ENCODE data around the gene LPO.

The LPO gene

DNA sequence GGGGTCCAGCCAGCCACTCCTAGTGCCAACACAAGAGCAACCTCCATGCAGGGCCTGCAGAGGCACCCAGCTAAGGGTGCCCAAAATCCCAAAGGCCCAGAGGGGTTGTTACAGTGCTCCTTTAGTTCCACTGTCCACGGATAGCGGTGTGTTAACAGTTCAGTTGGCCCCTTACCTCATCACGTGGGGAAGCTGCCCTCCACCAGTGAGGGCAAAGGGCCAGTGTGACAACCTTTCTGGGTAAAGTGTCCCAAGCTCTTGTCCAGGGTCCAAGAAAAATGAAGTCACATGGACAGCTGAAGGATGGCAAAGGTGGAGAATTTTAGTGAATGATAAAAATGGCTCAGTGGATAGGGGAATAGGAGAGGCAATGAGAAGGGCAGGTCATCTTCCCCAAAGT is 10.7 kb upstream of the LPO start:
- H3K4me3 ChIP-seq (ENCODE audit: low read depth, low read length), result no peak overlapping the region
- no peak for DNase-seq (ENCODE audit: low read depth)

DNA sequence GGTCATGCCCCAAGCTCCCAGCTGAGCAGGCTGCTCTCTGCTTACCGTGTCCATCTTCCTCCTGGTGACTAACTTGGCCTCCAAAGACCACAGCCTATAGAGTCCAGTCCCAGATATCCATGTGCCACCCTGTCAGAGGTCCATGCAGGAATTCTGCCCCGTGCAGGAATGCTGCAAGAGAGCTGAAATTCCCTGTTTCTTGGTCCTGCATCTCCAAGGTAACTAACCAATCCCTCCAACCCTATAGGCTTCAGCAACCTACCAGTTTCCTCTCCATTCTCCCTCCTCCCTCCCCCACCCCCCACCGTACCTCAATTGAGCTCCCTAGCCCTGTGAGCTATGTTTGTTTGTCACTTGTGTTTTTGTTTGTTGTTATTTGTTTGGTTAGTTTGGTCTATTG is 9.7 kb upstream of the LPO start:
- H3K4me3 ChIP-seq (ENCODE audit: low read depth, low read length), result no peak overlapping the region
- DNase-seq (ENCODE audit: low read depth), result no peak

DNA sequence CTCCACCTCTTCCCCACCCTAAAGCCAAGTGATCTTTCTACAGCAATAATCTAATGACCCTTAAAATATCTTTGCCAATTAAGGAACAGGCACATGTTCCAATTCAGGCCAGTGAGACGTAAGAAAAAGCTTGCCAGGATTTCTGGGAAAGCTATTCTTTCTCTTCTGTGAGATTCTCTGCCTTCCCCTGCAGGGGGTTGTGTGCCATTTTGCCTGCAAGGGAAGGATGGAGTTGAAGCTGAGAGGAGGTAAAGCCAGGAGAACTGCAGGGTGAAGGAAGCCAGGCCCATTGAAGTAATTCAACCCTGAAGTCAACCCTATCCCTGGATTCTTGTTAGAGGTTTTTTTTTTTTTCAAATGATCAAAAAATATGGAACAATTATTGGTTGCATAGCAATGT is 9.0 kb upstream of the LPO start:
- H3K4me3 ChIP-seq (ENCODE audit: low read depth, low read length), result no peak overlapping the region
- DNase-seq (ENCODE audit: low read depth), result no peak

DNA sequence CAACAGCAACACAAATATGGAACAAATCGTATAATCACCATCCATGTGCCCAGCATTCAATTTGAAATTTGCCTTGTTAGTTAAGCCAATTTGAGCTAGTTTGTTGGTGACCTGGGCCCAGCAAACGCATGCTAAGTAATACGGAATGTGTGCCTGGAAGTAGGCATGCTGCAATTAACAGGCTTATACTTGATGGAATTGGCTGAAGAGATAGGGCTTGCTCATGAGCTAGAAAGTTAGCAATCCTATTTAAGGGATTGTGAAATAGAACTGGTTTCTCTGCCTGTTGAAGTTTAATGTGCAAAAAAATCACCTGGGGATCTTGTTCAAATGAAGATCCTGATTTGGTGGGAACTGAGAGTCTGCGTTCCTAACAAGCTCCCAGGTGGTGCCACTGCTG is 8.5 kb upstream of the LPO start:
- DNase-seq (ENCODE audit: low read depth), result no peak
- H3K4me3 ChIP-seq (ENCODE audit: low read depth, low read length), result no peak overlapping the region

DNA sequence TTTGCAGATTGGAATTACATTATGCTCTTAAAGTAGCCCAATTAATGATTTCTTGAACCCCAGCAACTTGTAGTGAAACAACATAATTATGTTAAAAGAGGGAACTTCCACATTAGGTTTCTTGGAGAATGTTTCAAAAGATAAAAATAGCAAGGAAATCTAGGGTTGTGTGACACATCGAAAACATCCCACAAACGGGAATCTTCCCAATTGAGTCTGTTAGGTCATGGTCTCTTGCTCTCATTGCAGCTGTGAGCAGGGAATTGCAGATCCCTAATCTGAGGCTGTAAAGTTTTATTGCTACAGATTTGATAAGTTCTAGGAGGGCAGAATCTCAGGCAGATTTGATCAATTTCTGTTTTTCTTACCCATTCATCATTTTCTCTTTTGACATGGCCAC is 6.7 kb upstream of the LPO start:
- DNase-seq (ENCODE audit: low read depth), result peak; percentile 39
- H3K4me3 ChIP-seq (ENCODE audit: low read depth, low read length), result no peak overlapping the region

DNA sequence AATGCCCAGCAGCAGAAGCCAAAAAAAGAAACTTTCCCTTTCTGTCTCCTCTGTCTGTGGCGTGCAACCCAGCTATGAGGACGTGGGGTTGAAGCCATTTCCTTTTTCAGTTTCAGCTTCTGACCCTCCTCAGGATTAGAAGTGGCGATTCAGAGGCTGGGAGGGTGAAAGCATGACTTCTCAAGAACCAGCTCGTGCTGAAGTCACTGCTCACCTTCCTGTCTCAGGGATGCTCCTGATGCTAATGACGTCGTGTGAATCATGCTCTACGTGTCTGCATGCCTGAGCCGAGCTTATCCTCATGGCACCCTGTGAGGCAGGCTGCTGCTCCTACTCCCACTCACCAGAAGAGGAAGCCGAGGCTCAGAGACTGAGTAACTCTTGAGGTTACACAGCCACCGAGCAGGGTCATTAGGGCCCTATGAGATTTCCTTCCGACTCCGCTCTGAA is 5.7 kb upstream of the LPO start:
- no peak overlapping the region for H3K4me3 ChIP-seq (ENCODE audit: low read depth, low read length)
- peak; percentile 87 for DNase-seq (ENCODE audit: low read depth)

DNA sequence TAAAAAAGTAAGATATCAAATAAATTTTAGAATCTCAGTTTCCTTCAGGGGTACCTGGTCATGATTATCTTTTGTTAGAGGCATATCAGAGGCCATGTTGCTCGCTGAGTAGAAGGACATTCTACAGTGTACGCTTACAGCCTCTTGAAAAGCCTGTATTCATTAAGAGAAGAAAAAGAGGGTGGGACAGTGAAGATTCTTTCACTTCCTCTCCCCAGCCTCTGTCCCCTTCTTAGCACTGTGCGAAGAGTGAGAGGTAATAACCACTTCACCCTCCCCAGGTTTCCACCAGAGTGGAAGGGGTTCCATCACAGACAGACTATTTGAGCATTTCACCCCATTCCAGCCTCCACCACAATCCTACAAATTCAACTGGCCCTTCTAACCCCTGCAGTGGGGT is 4.8 kb upstream of the LPO start:
- DNase-seq (ENCODE audit: low read depth), result no peak
- no peak overlapping the region for H3K4me3 ChIP-seq (ENCODE audit: low read depth, low read length)

DNA sequence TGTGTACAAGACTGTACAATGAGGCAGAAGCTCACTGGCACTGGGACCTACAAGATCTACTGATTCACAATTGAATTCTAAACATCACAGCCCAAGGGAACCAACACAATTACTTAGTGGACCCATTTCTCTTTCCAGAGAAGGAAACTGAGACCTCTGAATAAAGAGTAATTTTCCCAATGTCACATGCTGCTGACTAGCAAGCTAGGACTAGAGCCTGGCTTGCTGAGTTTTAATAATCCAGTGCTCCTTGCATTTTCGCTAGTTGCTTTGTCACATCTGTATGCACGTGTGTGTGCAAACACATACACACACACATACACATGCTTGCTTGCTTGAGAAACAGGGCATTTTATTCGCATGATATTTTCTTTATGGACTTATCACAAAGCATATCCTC is 3.9 kb upstream of the LPO start:
- no peak overlapping the region for H3K4me3 ChIP-seq (ENCODE audit: low read depth, low read length)
- no peak for DNase-seq (ENCODE audit: low read depth)

DNA sequence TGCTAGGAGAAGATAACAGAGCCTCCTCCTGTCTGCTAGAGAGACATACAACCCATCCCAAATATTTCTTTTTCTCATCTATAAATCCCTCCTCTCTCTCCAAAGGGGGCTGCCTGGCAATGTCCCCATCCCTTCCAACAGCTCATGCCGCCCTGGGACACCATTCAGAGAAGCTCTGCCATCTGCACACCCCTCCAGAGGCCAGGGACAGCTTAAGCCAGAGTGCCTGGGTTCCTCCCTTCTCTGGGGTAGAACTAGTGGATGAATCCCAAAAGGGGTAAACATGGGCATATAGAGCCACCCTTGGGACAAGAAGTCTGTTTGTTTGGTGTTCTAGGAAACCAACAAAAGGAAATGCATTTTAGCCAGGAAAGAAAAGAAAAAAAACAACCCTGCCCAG is 2.6 kb upstream of the LPO start:
- no peak overlapping the region for H3K4me3 ChIP-seq (ENCODE audit: low read depth, low read length)
- no peak for DNase-seq (ENCODE audit: low read depth)

DNA sequence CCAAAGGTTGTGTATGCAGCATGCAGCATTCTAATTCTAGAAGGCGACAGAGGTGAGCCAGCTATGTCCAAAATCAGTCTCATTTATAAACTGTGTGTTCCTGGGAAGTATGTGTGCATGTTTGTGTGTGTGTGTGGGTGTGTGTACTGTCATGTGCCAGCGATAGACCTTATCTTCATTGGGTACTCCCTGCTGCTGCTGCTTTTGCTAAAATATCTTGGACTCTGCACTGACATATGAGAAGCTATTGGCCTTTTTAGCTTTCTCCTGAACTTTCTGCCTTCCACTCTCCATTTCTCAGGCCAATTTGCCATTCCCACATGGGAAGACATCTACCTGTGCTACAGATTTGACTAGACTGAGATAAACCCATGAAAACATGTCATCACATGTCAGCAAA is 2.0 kb upstream of the LPO start:
- DNase-seq (ENCODE audit: low read depth), result no peak
- no peak overlapping the region for H3K4me3 ChIP-seq (ENCODE audit: low read depth, low read length)

DNA sequence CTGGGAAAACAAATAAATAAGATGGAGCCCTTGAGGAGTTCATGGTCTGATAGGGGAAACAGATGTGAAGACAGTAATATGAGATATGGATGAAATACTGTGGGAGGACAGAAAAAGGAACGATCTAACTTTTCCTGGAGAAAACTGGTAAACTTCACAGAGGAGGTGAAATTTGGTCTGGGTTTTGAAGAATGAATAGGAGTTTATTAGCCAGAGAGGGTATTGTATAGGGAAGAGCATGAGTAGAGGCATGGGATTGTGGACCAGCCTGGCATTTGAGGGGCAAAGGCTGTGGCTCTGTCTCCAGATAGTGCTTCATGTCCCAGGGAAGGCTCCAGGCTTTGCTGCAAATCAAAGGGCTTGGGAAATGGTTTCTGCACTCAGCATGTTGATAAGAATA is 1.6 kb downstream of the LPO start:
- no peak for DNase-seq (ENCODE audit: low read depth)
- no peak overlapping the region for H3K4me3 ChIP-seq (ENCODE audit: low read depth, low read length)

DNA sequence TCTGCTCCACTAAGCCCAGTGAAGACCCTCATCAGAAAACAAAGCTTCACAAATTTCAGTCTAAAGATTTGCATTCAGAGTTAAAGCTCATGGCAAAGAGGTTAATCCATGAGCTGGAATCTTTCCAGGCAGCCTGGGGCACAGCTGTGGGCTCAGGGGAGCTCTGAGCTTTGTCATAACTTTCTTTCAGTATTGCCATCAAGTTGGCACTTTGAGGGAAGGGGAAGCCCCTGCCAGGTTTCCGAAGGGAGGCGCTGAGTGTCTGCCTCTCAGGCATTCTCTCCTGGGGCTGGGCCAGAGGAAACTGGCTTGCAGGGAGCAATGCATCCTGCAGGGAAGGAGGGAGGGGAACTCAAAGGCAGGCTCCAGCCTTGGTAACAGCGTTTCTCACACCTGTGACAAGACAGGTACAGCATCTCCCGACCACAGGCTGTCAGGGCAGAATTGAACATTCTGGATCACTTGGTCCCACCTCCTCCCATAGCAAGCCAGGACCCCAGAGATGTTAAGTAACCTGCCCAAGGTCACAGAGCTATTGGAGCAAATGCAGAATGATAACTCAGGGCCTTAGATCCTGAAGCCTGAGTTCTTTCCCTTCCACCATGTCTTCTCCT is 3.9 kb downstream of the LPO start:
- H3K4me3 ChIP-seq (ENCODE audit: low read depth, low read length), result no peak overlapping the region
- DNase-seq (ENCODE audit: low read depth), result no peak

DNA sequence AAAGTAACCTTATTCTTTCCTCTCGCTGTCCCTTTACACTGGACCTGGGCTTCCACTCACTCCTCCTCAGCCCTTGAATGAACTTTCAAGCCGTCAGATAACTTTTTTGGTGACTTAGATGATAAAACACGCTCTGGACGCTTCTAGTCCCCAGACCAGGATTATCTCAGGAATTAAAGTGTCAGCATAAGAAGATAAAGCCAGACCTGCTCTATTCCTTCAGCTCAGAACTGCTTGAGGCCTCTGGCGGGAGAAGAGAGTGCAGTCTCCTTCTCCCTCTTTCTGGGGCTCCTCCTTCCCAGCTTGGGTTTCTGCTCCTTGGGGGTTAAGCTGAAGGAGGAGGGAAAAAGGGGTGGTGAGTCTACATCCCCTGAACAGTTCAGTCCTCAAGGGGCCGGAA is 6.6 kb downstream of the LPO start:
- no peak for DNase-seq (ENCODE audit: low read depth)
- no peak overlapping the region for H3K4me3 ChIP-seq (ENCODE audit: low read depth, low read length)

DNA sequence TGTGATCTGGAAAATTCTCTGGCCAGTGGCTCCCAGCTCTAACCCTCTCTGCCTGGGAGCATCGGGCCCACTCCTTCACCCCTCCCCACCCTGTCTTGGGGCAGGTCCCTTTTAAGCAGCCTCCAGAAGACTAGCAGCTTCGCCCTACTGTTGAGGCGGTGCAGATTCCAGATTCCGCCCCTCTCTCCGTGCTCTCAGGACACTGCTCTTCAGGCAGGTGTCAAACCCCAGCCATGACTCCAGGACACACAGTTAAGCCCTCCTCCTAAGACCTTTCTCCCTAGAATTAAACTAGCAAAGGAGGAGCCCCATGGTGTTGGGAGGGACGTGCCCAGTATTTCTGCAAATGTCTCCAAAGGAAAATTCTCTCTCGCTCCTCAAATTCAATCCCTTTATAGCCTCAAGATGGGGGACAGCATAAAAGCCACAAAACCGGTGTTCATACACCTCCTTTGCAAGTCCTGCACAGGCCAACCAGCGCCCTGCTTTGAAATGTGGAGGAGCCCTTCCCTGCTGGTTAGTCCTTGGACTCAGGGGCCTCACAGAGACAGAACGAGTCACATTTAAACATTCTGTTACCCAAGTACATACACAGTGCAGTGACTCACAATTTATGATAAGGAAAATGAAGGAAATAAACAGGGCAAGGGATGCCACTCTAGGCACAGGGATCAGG is 7.2 kb downstream of the LPO start:
- no peak for DNase-seq (ENCODE audit: low read depth)
- H3K4me3 ChIP-seq (ENCODE audit: low read depth, low read length), result no peak overlapping the region

DNA sequence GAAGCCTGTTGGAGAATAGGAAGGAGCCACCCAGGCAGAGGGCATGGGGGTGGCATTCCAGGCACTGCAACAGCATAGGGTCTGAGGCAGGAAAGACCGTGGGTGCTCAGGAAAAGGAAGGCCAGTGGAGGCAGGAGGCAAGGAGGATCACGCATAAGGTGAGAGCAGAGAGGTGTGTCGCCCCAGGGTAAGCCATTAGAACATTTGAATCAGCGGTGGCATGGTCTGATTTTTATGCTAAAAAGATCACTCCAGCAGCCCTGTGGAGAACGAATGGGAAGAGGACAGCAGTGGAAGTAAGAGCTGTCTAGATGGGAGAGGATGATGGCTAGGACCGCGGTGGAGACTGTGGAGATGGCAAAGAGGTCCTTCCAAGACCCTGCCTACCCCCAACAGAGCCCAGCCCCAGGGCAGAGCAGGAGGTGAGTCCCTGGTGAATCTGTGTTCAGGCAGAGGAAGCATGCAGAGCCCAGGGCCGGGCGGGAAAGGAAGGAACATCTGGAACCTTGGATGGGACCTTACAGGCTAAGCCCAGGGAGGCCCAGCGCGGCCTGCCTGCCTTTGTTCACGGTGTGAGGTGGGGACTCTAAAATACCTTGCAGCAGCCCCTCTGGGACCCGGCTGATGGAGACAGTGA is 7.8 kb downstream of the LPO start:
- no peak for DNase-seq (ENCODE audit: low read depth)
- H3K4me3 ChIP-seq (ENCODE audit: low read depth, low read length), result no peak overlapping the region

DNA sequence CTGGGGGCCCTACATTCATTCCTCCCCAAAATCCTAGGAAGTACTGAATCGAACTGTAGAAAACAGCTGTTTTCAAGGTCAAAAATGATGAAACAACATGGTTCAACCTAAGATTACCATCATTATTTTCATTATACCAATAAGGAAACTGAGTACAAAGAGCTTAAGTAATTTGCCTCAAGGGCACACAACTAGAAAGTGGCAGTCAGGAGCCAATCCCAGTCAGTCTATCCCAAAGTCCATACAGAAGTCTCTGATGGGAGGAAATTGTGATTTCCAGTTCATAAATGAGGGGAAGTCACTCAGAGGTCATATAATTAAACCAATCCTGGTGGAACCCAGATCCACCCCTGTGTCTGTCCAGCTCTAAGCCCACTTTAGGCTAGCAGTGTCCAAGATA is 8.4 kb downstream of the LPO start:
- DNase-seq (ENCODE audit: low read depth), result no peak
- H3K4me3 ChIP-seq (ENCODE audit: low read depth, low read length), result no peak overlapping the region

DNA sequence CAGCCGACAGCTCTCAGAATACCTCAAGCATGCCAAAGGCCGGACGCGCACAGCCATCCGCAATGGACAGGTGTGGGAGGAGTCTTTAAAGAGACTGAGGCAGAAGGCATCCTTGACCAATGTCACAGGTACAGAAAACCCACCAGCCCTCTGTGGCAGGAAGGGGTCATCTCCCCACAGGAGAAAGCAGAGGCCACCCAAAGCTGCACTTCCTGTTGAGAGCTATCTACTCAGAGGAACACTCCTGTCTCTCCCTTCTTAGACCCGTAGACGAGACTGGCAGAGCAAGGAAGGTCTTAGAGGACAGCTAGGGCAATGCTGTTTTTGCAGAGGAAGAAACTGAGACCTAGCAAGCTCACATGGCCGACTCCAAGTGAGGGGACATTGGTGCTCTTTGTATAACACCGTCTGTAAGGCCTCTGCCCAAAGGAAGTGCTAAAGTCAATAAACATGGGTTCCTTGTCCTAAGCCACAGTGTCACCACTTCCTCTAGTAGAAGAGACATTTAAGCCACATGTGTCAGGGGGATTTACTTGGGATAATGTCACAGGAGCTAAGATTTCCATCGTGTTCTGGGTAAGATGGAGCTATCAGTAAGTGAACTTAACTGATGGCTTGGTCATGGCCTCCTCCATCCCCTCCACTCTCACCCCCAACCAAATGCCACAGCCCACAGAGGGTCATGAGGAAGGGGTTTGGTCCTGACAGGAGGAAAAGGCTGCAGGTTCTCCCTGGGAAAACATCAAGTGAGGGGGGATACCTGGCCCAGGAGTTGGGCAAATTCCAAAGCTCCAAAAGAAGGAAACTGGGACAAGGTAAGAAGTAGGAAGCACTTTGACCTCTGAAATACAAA is 9.4 kb downstream of the LPO start:
- no peak overlapping the region for H3K4me3 ChIP-seq (ENCODE audit: low read depth, low read length)
- no peak for DNase-seq (ENCODE audit: low read depth)

DNA sequence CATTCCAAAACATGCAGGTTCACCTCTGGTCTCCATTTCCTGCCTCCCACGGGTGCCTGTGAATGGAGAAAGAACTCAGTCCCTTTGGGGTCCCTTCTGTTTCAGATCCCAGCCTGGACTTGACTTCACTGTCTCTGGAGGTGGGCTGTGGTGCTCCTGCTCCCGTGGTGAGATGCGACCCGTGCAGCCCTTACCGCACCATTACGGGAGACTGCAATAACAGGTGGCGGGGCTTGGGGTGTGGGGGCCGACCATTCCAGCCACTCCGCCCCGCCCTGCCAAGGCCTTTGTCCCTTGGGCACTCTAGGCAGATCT is 10.5 kb downstream of the LPO start:
- H3K4me3 ChIP-seq (ENCODE audit: low read depth, low read length), result peak overlapping the region; percentile 54
- no peak for DNase-seq (ENCODE audit: low read depth)

DNA sequence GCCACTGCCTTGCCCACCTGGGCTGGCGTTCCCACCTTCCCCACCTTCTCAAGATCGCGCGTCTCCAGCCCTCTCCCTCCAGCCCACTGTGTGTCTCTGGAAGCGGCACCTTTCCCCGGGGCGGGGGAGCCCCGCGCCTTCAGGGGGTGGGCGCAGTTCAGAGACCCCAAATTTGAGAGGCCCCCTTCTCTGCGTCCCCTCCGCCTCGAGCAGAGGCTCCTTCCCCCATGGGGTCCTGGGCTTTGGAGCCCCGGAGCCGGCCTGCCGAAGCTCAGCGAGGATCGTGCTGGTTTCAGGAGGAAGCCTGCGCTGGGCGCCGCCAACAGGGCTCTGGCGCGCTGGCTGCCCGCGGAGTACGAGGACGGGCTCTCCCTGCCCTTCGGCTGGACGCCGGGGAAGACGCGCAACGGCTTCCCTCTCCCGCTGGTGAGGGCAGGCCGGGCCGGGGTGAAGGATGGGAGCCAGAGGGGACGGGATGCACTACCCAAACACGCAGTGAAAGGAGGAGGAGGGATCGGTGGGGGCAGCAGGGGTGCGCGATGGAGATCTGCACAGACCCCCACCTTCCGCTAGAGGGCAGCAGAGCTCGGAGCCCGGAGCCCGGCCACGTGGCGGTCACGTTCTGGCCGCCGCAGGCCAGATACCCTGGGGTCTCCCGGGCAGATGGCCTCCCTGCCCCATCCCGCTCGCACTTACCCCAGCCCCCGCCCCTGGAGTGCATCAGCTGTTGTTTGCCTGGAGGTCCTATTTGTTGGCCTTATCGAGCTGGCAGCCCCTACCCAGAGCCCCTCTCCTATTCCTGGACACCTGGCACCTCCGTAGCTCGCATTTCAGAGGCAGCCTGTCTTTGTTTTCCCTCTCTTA is 11.1 kb downstream of the LPO start:
- no peak for DNase-seq (ENCODE audit: low read depth)
- peak overlapping the region; percentile 54 for H3K4me3 ChIP-seq (ENCODE audit: low read depth, low read length)
